Calu3 (cell line): ENCODE data around the gene CHST15. TPM values are rescaled to one million over a fixed set of nuclear protein-coding genes. Genes with fewer than 3 reads are reported as not detected.

ENCODE experiments used
- BruUV-seq: library from RNA; stranded (reverse); fragments of 400-500 nt; replicated peaks from 2 replicates; lab custom pipeline; 2021; lab: Mats Ljungman, UMichigan
- CTCF ChIA-PET: fragments of 300-600 bp; sonication (Branson Sonifier 250); formaldehyde crosslinking; loops from one replicate; lab custom pipeline; 2022; ENCODE audit warnings: antibody characterized with exemption; lab: Charles Lee
- DNase-seq: peaks from one replicate; pipeline ENCODE4 v3.0.0; 2022
- H3K27ac Mint-ChIP-seq: one replicate; pipeline ENCODE4 v1.8.0; 2022; ENCODE audit warnings: mixed read lengths; ENCODE audit not compliant: unreplicated experiment
- H3K27me3 Mint-ChIP-seq: one replicate; pipeline ENCODE4 v1.8.0; 2022; ENCODE audit warnings: mixed read lengths; ENCODE audit not compliant: unreplicated experiment
- H3K36me3 Mint-ChIP-seq: one replicate; pipeline ENCODE4 v1.8.0; 2022; ENCODE audit warnings: mild to moderate bottlenecking, moderate library complexity, mixed read lengths; ENCODE audit not compliant: insufficient read depth, unreplicated experiment
- H3K4me1 Mint-ChIP-seq: one replicate; pipeline ENCODE4 v1.8.0; 2022; ENCODE audit warnings: mild to moderate bottlenecking, low read depth, mixed read lengths; ENCODE audit not compliant: unreplicated experiment
- H3K4me3 Mint-ChIP-seq: one replicate; pipeline ENCODE4 v1.8.0; 2022; ENCODE audit warnings: mild to moderate bottlenecking, low read depth, moderate library complexity, mixed read lengths; ENCODE audit not compliant: unreplicated experiment
- H3K9me3 Mint-ChIP-seq: one replicate; pipeline ENCODE4 v1.8.0; 2022; ENCODE audit warnings: low read depth, mixed read lengths; ENCODE audit not compliant: unreplicated experiment
- CTCF ChIP-seq: fragments of 200-600 bp; IDR thresholded peaks from one replicate; pipeline ENCODE4 v1.8.0; 2022; ENCODE audit warnings: antibody characterized with exemption; ENCODE audit not compliant: unreplicated experiment
- intact Hi-C: fragments of 100-400 bp; cut with micrococcal nuclease; formaldehyde crosslinking; loops from one replicate; pipeline ENCODE4 v1.10.0; 2022; ENCODE audit not compliant: unreplicated experiment
- total RNA-seq: library from RNA; stranded (reverse); gene quantifications from 2 replicates; pipeline ENCODE4 v1.2.3, GENCODE V29; 2022

The CHST15 gene
- total RNA-seq, 1 experiment from 2014 or later: 19.3 TPM

DNA sequence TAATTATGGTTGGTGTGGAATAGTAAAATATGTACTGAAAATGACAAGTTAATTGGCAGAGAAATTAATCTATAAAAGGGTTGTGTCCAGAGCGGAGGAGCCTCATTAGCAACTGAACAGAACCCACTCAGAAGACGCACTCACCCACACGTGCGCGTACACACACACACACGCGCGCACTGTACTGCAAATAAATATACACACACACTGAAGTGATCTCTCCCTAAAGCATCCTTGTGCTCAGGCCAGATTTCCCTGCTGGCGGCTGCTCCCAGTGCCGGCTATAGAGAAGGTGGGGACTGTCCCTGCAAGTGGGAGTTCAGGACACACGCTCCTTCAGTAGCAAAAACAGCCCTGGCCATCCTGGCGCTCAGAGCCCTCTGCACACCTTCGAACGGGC lies 85.2 kb downstream of the CHST15 start:
- Mint-ChIP-seq H3K4me1 (no peaks in the 10 kb centered on the region), H3K9me3 (no peaks in the 10 kb centered on the region), H3K27me3 (no peaks in the 10 kb centered on the region), H3K27ac (no peak overlapping the region), H3K4me3 (no peak overlapping the region), H3K36me3 (peaks cover 6% of the 10 kb centered on the region)
- DNase-seq: no peak
- CTCF ChIA-PET: no interaction called here
- intact Hi-C loops: no loop called here
- no peak for TF ChIP-seq CTCF
- no TSS peak for BruUV-seq

DNA sequence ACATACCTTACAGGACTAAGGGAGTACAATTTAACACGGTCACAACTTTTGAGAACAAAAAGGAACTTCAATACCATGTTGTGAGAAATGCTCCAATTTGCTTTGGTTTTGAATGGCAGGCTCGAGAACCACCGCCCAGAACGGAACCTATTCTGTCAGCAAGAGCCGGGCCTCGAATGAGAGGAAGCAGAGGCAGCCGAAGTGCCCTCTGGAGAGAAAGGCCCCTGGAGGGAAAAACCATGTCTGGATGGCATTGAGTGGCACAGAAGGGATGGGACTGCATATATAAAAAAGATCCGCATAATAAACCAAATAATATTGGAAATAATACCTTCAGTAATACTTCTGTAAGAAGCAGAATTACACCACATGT lies 85.6 kb downstream of the CHST15 start:
- no peak overlapping the region for H3K4me3 Mint-ChIP-seq
- no TSS peak for BruUV-seq
- no peak for TF ChIP-seq CTCF
- H3K27me3 Mint-ChIP-seq: no peaks in the 10 kb centered on the region
- no peak overlapping the region for H3K27ac Mint-ChIP-seq
- CTCF ChIA-PET: no interaction called here
- no peaks in the 10 kb centered on the region for H3K4me1 Mint-ChIP-seq
- intact Hi-C loops: no loop called here
- no peak for DNase-seq
- H3K36me3 Mint-ChIP-seq: peaks cover 6% of the 10 kb centered on the region
- no peaks in the 10 kb centered on the region for H3K9me3 Mint-ChIP-seq

GRCh38 chr10:124007102-124007772 lies 86.2 kb downstream of the CHST15 start:
- no peaks in the 10 kb centered on the region for H3K9me3 Mint-ChIP-seq
- no peaks in the 10 kb centered on the region for H3K27me3 Mint-ChIP-seq
- CTCF ChIA-PET: no interaction called here
- intact Hi-C loops: no loop called here
- TF ChIP-seq CTCF: no peak
- peaks cover 6% of the 10 kb centered on the region for H3K36me3 Mint-ChIP-seq
- H3K4me3 Mint-ChIP-seq: no peak overlapping the region
- BruUV-seq: no TSS peak
- H3K27ac Mint-ChIP-seq: no peak overlapping the region
- no peaks in the 10 kb centered on the region for H3K4me1 Mint-ChIP-seq
- DNase-seq: no peak

DNA sequence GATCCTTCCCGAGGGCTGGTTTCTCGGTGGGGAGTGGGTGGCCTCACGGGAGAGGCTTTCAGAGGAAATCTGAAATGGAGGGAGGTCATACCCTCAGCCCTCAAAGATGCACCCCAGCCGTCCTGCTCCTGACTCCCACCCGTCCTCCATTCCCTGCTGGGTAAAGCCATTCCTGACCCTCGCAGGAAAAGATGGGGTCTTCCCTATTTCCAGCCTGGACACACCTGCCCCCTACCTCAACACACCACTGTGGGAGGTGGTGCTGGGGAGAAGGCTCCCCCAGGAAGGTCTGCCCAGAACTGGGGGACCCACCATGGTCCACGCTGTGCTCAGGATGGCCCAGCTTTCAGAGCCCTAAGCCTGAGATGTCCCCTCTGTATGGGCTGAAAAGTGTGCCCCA lies 86.9 kb downstream of the CHST15 start:
- TF ChIP-seq CTCF: no peak
- Mint-ChIP-seq H3K9me3 (no peaks in the 10 kb centered on the region), H3K36me3 (no peaks in the 10 kb centered on the region), H3K4me1 (no peaks in the 10 kb centered on the region), H3K4me3 (no peak overlapping the region), H3K27ac (no peak overlapping the region), H3K27me3 (no peaks in the 10 kb centered on the region)
- CTCF ChIA-PET: no interaction called here
- DNase-seq: no peak
- no TSS peak for BruUV-seq
- intact Hi-C loops: no loop called here
